Calu3 (cell line): ENCODE results near the gene TRERF1. TPM values are rescaled to one million over a fixed set of nuclear protein-coding genes. Genes with fewer than 3 reads are reported as not detected.

Experiments used
- BruUV-seq: library from RNA; stranded (reverse); fragments of 400-500 nt; replicated peaks from 2 replicates; lab custom pipeline; 2021; lab: Mats Ljungman, UMichigan
- CTCF ChIA-PET: fragments of 300-600 bp; sonication (Branson Sonifier 250); formaldehyde crosslinking; loops from one replicate; lab custom pipeline; 2022; ENCODE audit warnings: antibody characterized with exemption; lab: Charles Lee
- DNase-seq: peaks from one replicate; pipeline ENCODE4 v3.0.0; 2022
- H3K27ac Mint-ChIP-seq: one replicate; pipeline ENCODE4 v1.8.0; 2022; ENCODE audit warnings: mixed read lengths; ENCODE audit not compliant: unreplicated experiment
- H3K27me3 Mint-ChIP-seq: one replicate; pipeline ENCODE4 v1.8.0; 2022; ENCODE audit warnings: mixed read lengths; ENCODE audit not compliant: unreplicated experiment
- H3K36me3 Mint-ChIP-seq: one replicate; pipeline ENCODE4 v1.8.0; 2022; ENCODE audit warnings: mild to moderate bottlenecking, moderate library complexity, mixed read lengths; ENCODE audit not compliant: insufficient read depth, unreplicated experiment
- H3K4me1 Mint-ChIP-seq: one replicate; pipeline ENCODE4 v1.8.0; 2022; ENCODE audit warnings: mild to moderate bottlenecking, low read depth, mixed read lengths; ENCODE audit not compliant: unreplicated experiment
- H3K4me3 Mint-ChIP-seq: one replicate; pipeline ENCODE4 v1.8.0; 2022; ENCODE audit warnings: mild to moderate bottlenecking, low read depth, moderate library complexity, mixed read lengths; ENCODE audit not compliant: unreplicated experiment
- H3K9me3 Mint-ChIP-seq: one replicate; pipeline ENCODE4 v1.8.0; 2022; ENCODE audit warnings: low read depth, mixed read lengths; ENCODE audit not compliant: unreplicated experiment
- CTCF ChIP-seq: fragments of 200-600 bp; IDR thresholded peaks from one replicate; pipeline ENCODE4 v1.8.0; 2022; ENCODE audit warnings: antibody characterized with exemption; ENCODE audit not compliant: unreplicated experiment
- intact Hi-C: fragments of 100-400 bp; cut with micrococcal nuclease; formaldehyde crosslinking; loops from one replicate; pipeline ENCODE4 v1.10.0; 2022; ENCODE audit not compliant: unreplicated experiment
- total RNA-seq: library from RNA; stranded (reverse); gene quantifications from 2 replicates; pipeline ENCODE4 v1.2.3, GENCODE V29; 2022

TRERF1 gene
- total RNA-seq, 1 experiment from 2014 or later, result 1.4 TPM

- Mint-ChIP-seq H3K4me3 (no peak overlapping the region), H3K4me1 (peaks cover 19% of the 10 kb centered on the region), H3K27me3 (no peaks in the 10 kb centered on the region), H3K9me3 (no peaks in the 10 kb centered on the region), H3K27ac (no peak overlapping the region), H3K36me3 (no peaks in the 10 kb centered on the region)
- no peak for TF ChIP-seq CTCF
- CTCF ChIA-PET, result interaction anchor here (0.7 kb wide), 1 partner anchor 306 kb away, joined by 3 read pairs; no protein-coding TSS in a partner anchor
- intact Hi-C loops, result no loop called here
- no TSS peak for BruUV-seq
- DNase-seq, result no peak
Measured at GRCh38 chr6:42241915-42242314, 209.8 kb downstream of the TRERF1 start.

GRCh38 chr6:42239736-42240375 is 211.9 kb downstream of the TRERF1 start:
- no peak for TF ChIP-seq CTCF
- no peak for DNase-seq
- no peak overlapping the region for H3K4me3 Mint-ChIP-seq
- intact Hi-C loops, result no loop called here
- H3K27me3 Mint-ChIP-seq, result no peaks in the 10 kb centered on the region
- H3K9me3 Mint-ChIP-seq, result no peaks in the 10 kb centered on the region
- no TSS peak for BruUV-seq
- H3K27ac Mint-ChIP-seq, result no peak overlapping the region
- CTCF ChIA-PET, result interaction anchor here (0.9 to 1.7 kb wide), 5 partner anchors 10 to 308 kb away, joined by 3 to 6 read pairs (median 3); no protein-coding TSS in a partner anchor
- H3K36me3 Mint-ChIP-seq, result no peaks in the 10 kb centered on the region
- peaks cover 19% of the 10 kb centered on the region for H3K4me1 Mint-ChIP-seq

- Mint-ChIP-seq H3K4me1 (peaks cover 19% of the 10 kb centered on the region), H3K9me3 (no peaks in the 10 kb centered on the region), H3K27me3 (no peaks in the 10 kb centered on the region), H3K4me3 (no peak overlapping the region), H3K27ac (no peak overlapping the region), H3K36me3 (no peaks in the 10 kb centered on the region)
- no TSS peak for BruUV-seq
- CTCF ChIA-PET, result interaction anchor here (0.6 to 1.7 kb wide), 6 partner anchors 9 to 1321 kb away, joined by 3 to 6 read pairs (median 4); no protein-coding TSS in a partner anchor
- DNase-seq, result no peak
- no peak for TF ChIP-seq CTCF
- intact Hi-C loops, result no loop called here
Measured at GRCh38 chr6:42239333-42239732, 212.4 kb downstream of the TRERF1 start.

- H3K27me3 Mint-ChIP-seq, result no peaks in the 10 kb centered on the region
- no peak overlapping the region for H3K27ac Mint-ChIP-seq
- CTCF ChIA-PET, result no interaction called here
- no peak overlapping the region for H3K4me3 Mint-ChIP-seq
- no peaks in the 10 kb centered on the region for H3K9me3 Mint-ChIP-seq
- intact Hi-C loops, result no loop called here
- no TSS peak for BruUV-seq
- TF ChIP-seq CTCF, result no peak
- no peaks in the 10 kb centered on the region for H3K36me3 Mint-ChIP-seq
- DNase-seq, result no peak
- H3K4me1 Mint-ChIP-seq, result peaks cover 19% of the 10 kb centered on the region
Measured at GRCh38 chr6:42237857-42238256, 213.9 kb downstream of the TRERF1 start.
